Right lobe of liver (tissue), 4 donors: Measurements from ENCODE around the gene PRPF31.

Experiments used
- CTCF ChIP-seq, 4 donors: fragments of 200-600 bp in 3 of 4; fragments of 450-650 bp in 1 of 4; IDR thresholded peaks; one replicate each; pipeline versions ENCODE4 v1.5.1 to v1.8.0; 2016 to 2022; ENCODE audit warnings: antibody characterized with exemption in 4 of 4, mild to moderate bottlenecking in 2 of 4
- POLR2A ChIP-seq: fragments of 450-650 bp; IDR thresholded peaks from one replicate; pipeline ENCODE4 v1.6.1; 2017; ENCODE audit warnings: antibody characterized with exemption, mild to moderate bottlenecking
- donor health status: DM: no; HTN: no; CAD: no.
- donor health status: DM: no; HTN: no; CAD: no.
- donor health status: DM: no; HTN: yes; CAD: no.

- no peak for TF ChIP-seq CTCF (IDR thresholded peaks at IDR 0.05)
- no peak for TF ChIP-seq POLR2A
Measured at GRCh38 chr19:54152267-54152666, 36.7 kb downstream of the PRPF31 start.
